Omental fat pad (tissue), 4 donors: ENCODE data around the gene MPL. TPM values are rescaled to one million over a fixed set of nuclear protein-coding genes. Genes with fewer than 3 reads are reported as not detected.

ENCODE experiments used
- ATAC-seq: fragments of 150-250 bp; one replicate; pipeline ENCODE4 v1.9.1; 2016; ENCODE audit warnings: mild to moderate bottlenecking, moderate library complexity; ENCODE audit not compliant: low FRiP score
- DNase-seq: peaks from one replicate; pipeline ENCODE4 v3.0.0-alpha.2; 2019; ENCODE audit warnings: low spot score
- CTCF ChIP-seq, 3 donors: fragments of 450-650 bp; IDR thresholded peaks; one replicate each; pipeline ENCODE4 v1.5.1; 2016 to 2017; ENCODE audit warnings: antibody characterized with exemption in 3 of 3, mild to moderate bottlenecking in 3 of 3, moderate library complexity in 2 of 3
- total RNA-seq, 4 donors: library from RNA; depleted of rRNA; stranded (reverse); fragments of >200 nt; gene quantifications; one replicate each; pipeline ENCODE4 v1.1.0, GENCODE V29; 2016

Gene MPL
- total RNA-seq, 4 donors from 2014 or later, result 0.36 to 0.44 TPM; not detected in 2

- no peak for ATAC-seq
- no peak for DNase-seq
- TF ChIP-seq CTCF (IDR thresholded peaks at IDR 0.05), result no peak
Measured at GRCh38 chr1:43352351-43352705, 14.7 kb downstream of the MPL start.

GRCh38 chr1:43352881-43353280 is 15.3 kb downstream of the MPL start:
- no peak for TF ChIP-seq CTCF (IDR thresholded peaks at IDR 0.05)
- ATAC-seq, result no peak
- no peak for DNase-seq

GRCh38 chr1:43354471-43354870 is 16.9 kb downstream of the MPL start:
- no peak for DNase-seq
- no peak for ATAC-seq
- TF ChIP-seq CTCF (IDR thresholded peaks at IDR 0.05), result no peak

- no peak for TF ChIP-seq CTCF (IDR thresholded peaks at IDR 0.05)
- no peak for ATAC-seq
- DNase-seq, result no peak
Measured at GRCh38 chr1:43354936-43355335, 17.3 kb downstream of the MPL start.

GRCh38 chr1:43357251-43357650 is 19.6 kb downstream of the MPL start:
- DNase-seq (no peak), ATAC-seq (no peak)
- TF ChIP-seq CTCF (IDR thresholded peaks at IDR 0.05), result no peak

- TF ChIP-seq CTCF (IDR thresholded peaks at IDR 0.05), result no peak
- ATAC-seq (peak; percentile 39), DNase-seq (no peak)
Measured at GRCh38 chr1:43358121-43358745, 20.6 kb downstream of the MPL start.
